Neural crest cell (in vitro differentiated cells): Measurements from ENCODE around the gene RAVER2. TPM values are rescaled to one million over a fixed set of nuclear protein-coding genes. Genes with fewer than 3 reads are reported as not detected.

Experiments
- DNase-seq: peaks from one replicate; pipeline ENCODE4 v3.0.0; 2021; ENCODE audit warnings: low read depth, mixed read lengths, low spot score
- H3K27ac Mint-ChIP-seq: one replicate; pipeline ENCODE4 v1.8.0; 2021; ENCODE audit warnings: mild to moderate bottlenecking, mixed read lengths; ENCODE audit not compliant: unreplicated experiment
- H3K27me3 Mint-ChIP-seq: 2 replicates; pipeline ENCODE4 v1.8.0; 2021; ENCODE audit warnings: low read depth, mild to moderate bottlenecking, mixed read lengths
- H3K36me3 Mint-ChIP-seq: 2 replicates; pipeline ENCODE4 v1.8.0; 2021; ENCODE audit warnings: low read depth, mild to moderate bottlenecking, mixed read lengths
- H3K4me1 Mint-ChIP-seq: 2 replicates; pipeline ENCODE4 v1.8.0; 2021; ENCODE audit warnings: mixed read lengths
- H3K4me3 Mint-ChIP-seq: one replicate; pipeline ENCODE4 v1.8.0; 2021; ENCODE audit warnings: mild to moderate bottlenecking, mixed read lengths
- H3K9me3 Mint-ChIP-seq: 2 replicates; pipeline ENCODE4 v1.8.0; 2021; ENCODE audit warnings: mixed read lengths
- total RNA-seq: library from RNA; stranded (reverse); gene quantifications from 2 replicates; pipeline ENCODE4 v1.2.1, GENCODE V29; 2021
- TF ChIP-seq, protein P1 (sequence below): fragments of 200-600 bp; sonication (generic); conservative IDR thresholded peaks from 2 replicates; pipeline ENCODE4 v1.5.0; 2021; ENCODE audit warnings: antibody characterized with exemption, mild to moderate bottlenecking

The RAVER2 gene
- total RNA-seq, 1 donor from 2014 or later, result 27.8 TPM

GRCh38 chr1:64867266-64867665, 122.4 kb downstream of the RAVER2 start:
- DNase-seq, result no peak
- Mint-ChIP-seq H3K27me3 (no peaks in the 10 kb centered on the region), H3K4me1 (peaks cover 6% of the 10 kb centered on the region), H3K36me3 (peaks cover 21% of the 10 kb centered on the region), H3K27ac (no peak overlapping the region), H3K4me3 (no peak overlapping the region), H3K9me3 (no peaks in the 10 kb centered on the region)
- TF ChIP-seq, protein P1, sequence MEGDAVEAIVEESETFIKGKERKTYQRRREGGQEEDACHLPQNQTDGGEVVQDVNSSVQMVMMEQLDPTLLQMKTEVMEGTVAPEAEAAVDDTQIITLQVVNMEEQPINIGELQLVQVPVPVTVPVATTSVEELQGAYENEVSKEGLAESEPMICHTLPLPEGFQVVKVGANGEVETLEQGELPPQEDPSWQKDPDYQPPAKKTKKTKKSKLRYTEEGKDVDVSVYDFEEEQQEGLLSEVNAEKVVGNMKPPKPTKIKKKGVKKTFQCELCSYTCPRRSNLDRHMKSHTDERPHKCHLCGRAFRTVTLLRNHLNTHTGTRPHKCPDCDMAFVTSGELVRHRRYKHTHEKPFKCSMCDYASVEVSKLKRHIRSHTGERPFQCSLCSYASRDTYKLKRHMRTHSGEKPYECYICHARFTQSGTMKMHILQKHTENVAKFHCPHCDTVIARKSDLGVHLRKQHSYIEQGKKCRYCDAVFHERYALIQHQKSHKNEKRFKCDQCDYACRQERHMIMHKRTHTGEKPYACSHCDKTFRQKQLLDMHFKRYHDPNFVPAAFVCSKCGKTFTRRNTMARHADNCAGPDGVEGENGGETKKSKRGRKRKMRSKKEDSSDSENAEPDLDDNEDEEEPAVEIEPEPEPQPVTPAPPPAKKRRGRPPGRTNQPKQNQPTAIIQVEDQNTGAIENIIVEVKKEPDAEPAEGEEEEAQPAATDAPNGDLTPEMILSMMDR, result no peak

DNA sequence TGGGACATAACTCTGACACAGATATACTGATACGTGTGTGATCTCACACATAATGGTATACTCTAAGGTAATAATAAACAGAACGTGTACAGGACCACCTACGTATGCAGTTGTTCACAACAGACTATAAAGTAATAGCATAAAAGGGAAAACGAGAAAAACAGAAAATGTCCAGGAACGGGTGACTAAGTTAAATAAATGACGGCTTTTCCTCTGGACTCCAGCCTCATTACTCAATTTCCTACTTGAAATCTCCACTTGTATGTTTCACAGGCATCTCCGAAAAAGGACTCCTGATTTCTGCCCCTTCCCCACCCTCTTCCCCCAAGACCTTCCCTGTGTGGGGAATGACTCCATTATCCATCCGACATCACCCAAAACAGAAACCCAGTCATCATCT, 126.4 kb downstream of the RAVER2 start:
- Mint-ChIP-seq H3K4me3 (no peak overlapping the region), H3K36me3 (peaks cover 17% of the 10 kb centered on the region), H3K9me3 (no peaks in the 10 kb centered on the region)

DNA sequence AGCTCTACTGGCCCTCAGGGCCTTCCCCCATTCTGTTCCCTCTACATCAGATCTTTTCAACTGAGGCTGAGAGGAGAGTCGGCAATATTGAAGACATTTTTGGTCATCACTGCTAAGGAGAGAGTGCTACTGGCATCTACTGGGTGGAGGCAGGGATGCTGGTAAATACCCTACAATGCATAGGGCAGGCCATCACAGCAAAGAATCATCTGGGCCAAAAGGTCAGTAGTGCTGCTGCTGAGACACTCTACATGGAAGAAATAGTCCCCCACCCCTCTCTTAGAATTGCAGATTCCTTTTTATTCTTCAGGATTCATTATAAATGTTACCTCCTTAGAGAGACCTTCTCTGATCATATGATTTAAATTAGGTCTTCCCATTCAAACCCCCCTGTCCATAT, 127.2 kb downstream of the RAVER2 start:
- H3K36me3 Mint-ChIP-seq, result peaks cover 13% of the 10 kb centered on the region
- H3K9me3 Mint-ChIP-seq, result no peaks in the 10 kb centered on the region

More for the DNA sequence above, 126.4 kb downstream of the RAVER2 start:
- no peaks in the 10 kb centered on the region for H3K27me3 Mint-ChIP-seq
- no peak overlapping the region for H3K27ac Mint-ChIP-seq
- TF ChIP-seq, protein P1, result no peak
- no peak for DNase-seq
- no peaks in the 10 kb centered on the region for H3K4me1 Mint-ChIP-seq

DNA sequence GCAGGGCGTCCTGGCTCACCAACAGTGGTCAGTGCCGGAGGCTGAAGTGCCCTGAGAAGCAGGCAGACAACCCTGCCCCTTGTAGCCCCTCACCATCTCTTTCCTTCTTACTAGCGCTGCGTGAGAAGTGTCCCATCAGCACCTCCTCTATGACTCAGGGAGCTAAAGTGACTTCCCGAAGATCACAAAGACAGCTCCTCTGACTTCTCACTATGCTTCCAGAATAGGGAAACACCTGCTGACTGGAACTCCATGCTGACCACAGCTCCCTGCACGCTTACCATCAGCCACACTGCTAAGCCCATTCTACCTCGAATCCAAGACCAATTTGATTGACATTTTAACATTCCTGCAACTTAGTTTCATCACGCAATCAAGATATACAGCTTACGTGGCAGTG, 128.7 kb downstream of the RAVER2 start:
- H3K27ac Mint-ChIP-seq, result no peak overlapping the region
- no peaks in the 10 kb centered on the region for H3K27me3 Mint-ChIP-seq
- no peak overlapping the region for H3K4me3 Mint-ChIP-seq
- H3K36me3 Mint-ChIP-seq, result peaks cover 13% of the 10 kb centered on the region
- H3K9me3 Mint-ChIP-seq, result no peaks in the 10 kb centered on the region
- no peak for DNase-seq
- TF ChIP-seq, protein P1, result no peak
- peaks cover 8% of the 10 kb centered on the region for H3K4me1 Mint-ChIP-seq

More for the DNA sequence above, 127.2 kb downstream of the RAVER2 start:
- TF ChIP-seq, protein P1, result no peak
- no peaks in the 10 kb centered on the region for H3K27me3 Mint-ChIP-seq
- no peak for DNase-seq
- H3K4me1 Mint-ChIP-seq, result peaks cover under 1% of the 10 kb centered on the region
- no peak overlapping the region for H3K27ac Mint-ChIP-seq
- no peak overlapping the region for H3K4me3 Mint-ChIP-seq

DNA sequence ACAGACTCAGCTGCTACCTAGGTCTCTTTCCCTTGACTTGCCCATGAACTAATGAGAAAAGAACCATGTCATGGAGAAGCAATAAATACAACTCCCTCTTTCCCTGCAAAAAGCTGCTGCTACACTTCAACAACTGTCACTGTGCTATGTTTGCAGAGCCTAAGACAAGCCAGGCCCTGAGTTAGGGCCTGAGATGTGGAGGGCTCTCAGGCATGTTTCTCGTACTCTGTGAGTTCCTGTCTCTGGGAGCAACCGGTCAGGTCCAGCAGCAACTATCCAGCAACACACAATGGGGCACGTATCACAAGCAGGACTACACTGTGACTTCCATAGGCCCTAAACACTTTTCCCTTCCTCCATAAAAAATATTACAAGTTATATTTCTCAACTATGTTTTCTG, 129.8 kb downstream of the RAVER2 start:
- no peak overlapping the region for H3K4me3 Mint-ChIP-seq
- peaks cover 8% of the 10 kb centered on the region for H3K4me1 Mint-ChIP-seq
- H3K9me3 Mint-ChIP-seq, result no peaks in the 10 kb centered on the region
- peak overlapping the region; percentile 83 for H3K27ac Mint-ChIP-seq
- H3K36me3 Mint-ChIP-seq, result peaks cover 6% of the 10 kb centered on the region
- no peak for DNase-seq
- TF ChIP-seq, protein P1, result no peak
- H3K27me3 Mint-ChIP-seq, result no peaks in the 10 kb centered on the region

DNA sequence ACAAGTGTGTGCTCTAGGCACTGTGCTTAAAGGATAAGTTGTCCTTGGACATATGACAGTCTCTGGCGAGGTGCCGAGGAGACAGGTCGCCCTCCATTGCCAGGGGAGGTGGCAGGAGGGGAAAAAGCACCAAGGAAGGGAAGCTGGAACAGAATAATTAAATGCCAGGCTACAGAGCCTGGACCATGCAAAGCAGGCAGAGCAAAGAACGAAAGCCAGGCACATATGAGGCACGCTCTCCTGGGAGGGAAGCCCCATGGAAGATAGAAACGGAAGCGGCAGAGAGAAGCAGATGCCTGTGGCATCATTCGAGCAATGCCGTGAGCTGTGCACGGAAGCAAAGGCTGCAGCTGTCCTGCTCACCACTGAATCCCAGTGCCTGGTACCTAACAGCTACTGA, 130.2 kb downstream of the RAVER2 start:
- no peak for DNase-seq
- Mint-ChIP-seq H3K4me3 (no peak overlapping the region), H3K27ac (peak overlapping the region; percentile 83), H3K4me1 (peaks cover 8% of the 10 kb centered on the region), H3K36me3 (peaks cover 4% of the 10 kb centered on the region), H3K9me3 (no peaks in the 10 kb centered on the region), H3K27me3 (no peaks in the 10 kb centered on the region)
- TF ChIP-seq, protein P1, result no peak
